ENCODE results near the gene SYT17.

SYT17 gene

DNA sequence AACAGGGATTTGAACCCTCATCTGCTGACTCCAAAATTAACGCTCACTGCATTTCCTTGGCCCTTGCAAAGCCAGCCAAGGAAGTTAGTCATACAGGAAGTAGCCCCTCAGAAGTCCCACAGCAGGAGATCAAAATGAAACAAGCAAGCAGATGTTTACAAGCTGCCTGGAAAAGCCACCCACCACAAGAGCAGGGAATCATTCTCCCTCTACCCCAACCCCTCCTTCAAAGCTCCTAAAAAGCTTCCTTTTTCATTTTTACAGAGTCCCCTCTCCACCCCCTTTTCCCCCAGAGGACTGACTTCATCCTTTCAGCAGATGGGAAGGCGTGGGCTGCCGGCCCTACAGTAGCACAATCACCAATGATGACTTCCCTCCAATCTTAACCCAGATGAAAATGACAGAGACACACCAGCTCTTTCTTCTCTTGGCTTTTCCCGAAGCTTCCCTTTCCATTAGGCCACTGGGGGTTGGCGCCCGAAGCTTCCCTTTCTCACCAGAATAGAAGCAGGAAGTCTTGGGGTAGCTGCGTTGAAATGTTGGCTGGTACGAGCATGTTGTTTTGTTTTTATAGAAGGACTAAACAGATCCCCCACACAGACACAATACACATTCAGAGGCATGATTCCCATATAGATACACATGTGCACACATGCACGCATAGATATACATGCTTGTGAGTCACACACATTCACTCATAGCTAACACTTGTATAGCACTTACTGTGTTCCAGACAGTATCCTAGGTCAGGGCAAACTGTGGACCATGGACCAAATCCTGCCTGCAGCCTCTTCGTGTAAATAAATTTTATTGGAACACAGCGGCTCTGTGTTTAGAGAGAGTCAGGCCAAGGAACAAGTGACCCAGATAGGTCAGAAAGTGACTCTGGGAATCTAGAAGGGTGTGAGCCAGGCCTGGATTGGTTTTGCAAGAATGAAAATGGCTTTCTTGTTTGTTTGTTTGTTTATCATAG, 36.9 kb upstream of the SYT17 start (continued):
- TF ChIP-seq, protein P1, sequence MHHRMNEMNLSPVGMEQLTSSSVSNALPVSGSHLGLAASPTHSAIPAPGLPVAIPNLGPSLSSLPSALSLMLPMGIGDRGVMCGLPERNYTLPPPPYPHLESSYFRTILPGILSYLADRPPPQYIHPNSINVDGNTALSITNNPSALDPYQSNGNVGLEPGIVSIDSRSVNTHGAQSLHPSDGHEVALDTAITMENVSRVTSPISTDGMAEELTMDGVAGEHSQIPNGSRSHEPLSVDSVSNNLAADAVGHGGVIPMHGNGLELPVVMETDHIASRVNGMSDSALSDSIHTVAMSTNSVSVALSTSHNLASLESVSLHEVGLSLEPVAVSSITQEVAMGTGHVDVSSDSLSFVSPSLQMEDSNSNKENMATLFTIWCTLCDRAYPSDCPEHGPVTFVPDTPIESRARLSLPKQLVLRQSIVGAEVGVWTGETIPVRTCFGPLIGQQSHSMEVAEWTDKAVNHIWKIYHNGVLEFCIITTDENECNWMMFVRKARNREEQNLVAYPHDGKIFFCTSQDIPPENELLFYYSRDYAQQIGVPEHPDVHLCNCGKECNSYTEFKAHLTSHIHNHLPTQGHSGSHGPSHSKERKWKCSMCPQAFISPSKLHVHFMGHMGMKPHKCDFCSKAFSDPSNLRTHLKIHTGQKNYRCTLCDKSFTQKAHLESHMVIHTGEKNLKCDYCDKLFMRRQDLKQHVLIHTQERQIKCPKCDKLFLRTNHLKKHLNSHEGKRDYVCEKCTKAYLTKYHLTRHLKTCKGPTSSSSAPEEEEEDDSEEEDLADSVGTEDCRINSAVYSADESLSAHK (tag by site-specific recombination; IDR thresholded peaks at IDR 0.05) = 0 out of 2 replicates have a peak, but pooled peaks have one; percentile 37
- TF ChIP-seq, protein P2, sequence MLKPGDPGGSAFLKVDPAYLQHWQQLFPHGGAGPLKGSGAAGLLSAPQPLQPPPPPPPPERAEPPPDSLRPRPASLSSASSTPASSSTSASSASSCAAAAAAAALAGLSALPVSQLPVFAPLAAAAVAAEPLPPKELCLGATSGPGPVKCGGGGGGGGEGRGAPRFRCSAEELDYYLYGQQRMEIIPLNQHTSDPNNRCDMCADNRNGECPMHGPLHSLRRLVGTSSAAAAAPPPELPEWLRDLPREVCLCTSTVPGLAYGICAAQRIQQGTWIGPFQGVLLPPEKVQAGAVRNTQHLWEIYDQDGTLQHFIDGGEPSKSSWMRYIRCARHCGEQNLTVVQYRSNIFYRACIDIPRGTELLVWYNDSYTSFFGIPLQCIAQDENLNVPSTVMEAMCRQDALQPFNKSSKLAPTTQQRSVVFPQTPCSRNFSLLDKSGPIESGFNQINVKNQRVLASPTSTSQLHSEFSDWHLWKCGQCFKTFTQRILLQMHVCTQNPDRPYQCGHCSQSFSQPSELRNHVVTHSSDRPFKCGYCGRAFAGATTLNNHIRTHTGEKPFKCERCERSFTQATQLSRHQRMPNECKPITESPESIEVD (tag by site-specific recombination; IDR thresholded peaks at IDR 0.05) = peak; percentile 88
- TF ChIP-seq SP7 (tag by site-specific recombination; IDR thresholded peaks at IDR 0.05) (peak; percentile 92), EGR2 (tag by site-specific recombination; IDR thresholded peaks at IDR 0.05; ENCODE audit: low read depth) (peak; percentile 85), ZNF558 (tag by site-specific recombination; IDR thresholded peaks at IDR 0.05) (no peak), SP2 (tag by site-specific recombination; IDR thresholded peaks at IDR 0.05) (peak; percentile 53)

DNA sequence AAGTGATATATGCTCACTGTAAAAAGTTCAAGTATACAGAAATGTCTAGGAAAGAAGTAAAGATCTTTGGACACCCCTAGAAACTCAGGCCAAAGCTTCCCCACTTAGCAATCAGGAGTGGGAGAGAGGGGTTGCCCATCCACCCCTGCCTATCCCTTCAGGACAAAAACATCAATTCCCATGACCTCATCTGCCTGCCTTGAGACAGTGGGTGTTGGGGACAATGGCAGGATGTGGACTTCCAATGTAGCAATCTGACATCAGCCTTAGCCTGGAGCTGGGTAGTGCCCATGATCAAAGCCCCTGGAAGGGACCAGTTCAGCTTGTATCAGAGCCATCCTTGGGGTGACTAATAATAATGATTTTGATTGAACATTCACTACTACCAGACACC, 36.2 kb upstream of the SYT17 start:
- no peaks in the 10 kb centered on the region for H3K36me3 ChIP-seq (ENCODE audit: control insufficient read depth in 2 of 2, insufficient read depth in 1 of 2, low read length in 2 of 2)
- ChIA-PET CTCF (interaction anchor here (0.5 to 1.8 kb wide), 4 partner anchors 9 to 148 kb away, joined by 3 to 7 read pairs (median 4); partner anchors contain the start of gene ITPRIPL2), POLR2A (interaction anchor here (1.5 to 3.7 kb wide), 2 partner anchors 9 to 18 kb away, joined by 8 to 16 read pairs; partner anchors contain the start of gene ITPRIPL2)
- H3K4me3 ChIP-seq (ENCODE audit: low read depth, low read length) = no peak overlapping the region
- H3K27ac ChIP-seq (ENCODE audit: extremely low read depth, low read depth, low read length) = peak overlapping the region; percentile 6; the same call in 1 of the 2 replicates
- H3K4me1 ChIP-seq (ENCODE audit: control insufficient read depth, insufficient read depth, low read length) = peaks cover 24% of the 10 kb centered on the region
- no peaks in the 10 kb centered on the region for H3K9me3 ChIP-seq (ENCODE audit: control insufficient read depth, insufficient read depth, low read depth, low read length)
- TF ChIP-seq ZBTB8A (tag by site-specific recombination; IDR thresholded peaks at IDR 0.05) = no peak
- TF ChIP-seq BCL11B (tag by site-specific recombination; IDR thresholded peaks at IDR 0.05; ENCODE audit: low read depth) = no peak
- TF ChIP-seq, protein P3, sequence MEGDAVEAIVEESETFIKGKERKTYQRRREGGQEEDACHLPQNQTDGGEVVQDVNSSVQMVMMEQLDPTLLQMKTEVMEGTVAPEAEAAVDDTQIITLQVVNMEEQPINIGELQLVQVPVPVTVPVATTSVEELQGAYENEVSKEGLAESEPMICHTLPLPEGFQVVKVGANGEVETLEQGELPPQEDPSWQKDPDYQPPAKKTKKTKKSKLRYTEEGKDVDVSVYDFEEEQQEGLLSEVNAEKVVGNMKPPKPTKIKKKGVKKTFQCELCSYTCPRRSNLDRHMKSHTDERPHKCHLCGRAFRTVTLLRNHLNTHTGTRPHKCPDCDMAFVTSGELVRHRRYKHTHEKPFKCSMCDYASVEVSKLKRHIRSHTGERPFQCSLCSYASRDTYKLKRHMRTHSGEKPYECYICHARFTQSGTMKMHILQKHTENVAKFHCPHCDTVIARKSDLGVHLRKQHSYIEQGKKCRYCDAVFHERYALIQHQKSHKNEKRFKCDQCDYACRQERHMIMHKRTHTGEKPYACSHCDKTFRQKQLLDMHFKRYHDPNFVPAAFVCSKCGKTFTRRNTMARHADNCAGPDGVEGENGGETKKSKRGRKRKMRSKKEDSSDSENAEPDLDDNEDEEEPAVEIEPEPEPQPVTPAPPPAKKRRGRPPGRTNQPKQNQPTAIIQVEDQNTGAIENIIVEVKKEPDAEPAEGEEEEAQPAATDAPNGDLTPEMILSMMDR (tag by site-specific recombination; IDR thresholded peaks at IDR 0.05) = no peak
- TF ChIP-seq, protein P4, sequence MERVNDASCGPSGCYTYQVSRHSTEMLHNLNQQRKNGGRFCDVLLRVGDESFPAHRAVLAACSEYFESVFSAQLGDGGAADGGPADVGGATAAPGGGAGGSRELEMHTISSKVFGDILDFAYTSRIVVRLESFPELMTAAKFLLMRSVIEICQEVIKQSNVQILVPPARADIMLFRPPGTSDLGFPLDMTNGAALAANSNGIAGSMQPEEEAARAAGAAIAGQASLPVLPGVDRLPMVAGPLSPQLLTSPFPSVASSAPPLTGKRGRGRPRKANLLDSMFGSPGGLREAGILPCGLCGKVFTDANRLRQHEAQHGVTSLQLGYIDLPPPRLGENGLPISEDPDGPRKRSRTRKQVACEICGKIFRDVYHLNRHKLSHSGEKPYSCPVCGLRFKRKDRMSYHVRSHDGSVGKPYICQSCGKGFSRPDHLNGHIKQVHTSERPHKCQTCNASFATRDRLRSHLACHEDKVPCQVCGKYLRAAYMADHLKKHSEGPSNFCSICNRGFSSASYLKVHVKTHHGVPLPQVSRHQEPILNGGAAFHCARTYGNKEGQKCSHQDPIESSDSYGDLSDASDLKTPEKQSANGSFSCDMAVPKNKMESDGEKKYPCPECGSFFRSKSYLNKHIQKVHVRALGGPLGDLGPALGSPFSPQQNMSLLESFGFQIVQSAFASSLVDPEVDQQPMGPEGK (tag by site-specific recombination; IDR thresholded peaks at IDR 0.05) = no peak
- TF ChIP-seq ZNF239 (tag by site-specific recombination; IDR thresholded peaks at IDR 0.05) = no peak
- peak; percentile 78 for TF ChIP-seq EGR2 (tag by site-specific recombination; IDR thresholded peaks at IDR 0.05; ENCODE audit: low read depth)
- no peak for TF ChIP-seq ZNF10 (tag by site-specific recombination; IDR thresholded peaks at IDR 0.05)
- no peak for TF ChIP-seq ZNF341 (tag by site-specific recombination; IDR thresholded peaks at IDR 0.05; ENCODE audit: low read depth)
- TF ChIP-seq ZFHX2 (tag by site-specific recombination; conservative IDR thresholded peaks at IDR 0.05) = peak; percentile 79
- 0 out of 2 replicates have a peak, but pooled peaks have one; percentile 19 for TF ChIP-seq ZXDB (tag by site-specific recombination; IDR thresholded peaks at IDR 0.05)
- TF ChIP-seq, protein P5, sequence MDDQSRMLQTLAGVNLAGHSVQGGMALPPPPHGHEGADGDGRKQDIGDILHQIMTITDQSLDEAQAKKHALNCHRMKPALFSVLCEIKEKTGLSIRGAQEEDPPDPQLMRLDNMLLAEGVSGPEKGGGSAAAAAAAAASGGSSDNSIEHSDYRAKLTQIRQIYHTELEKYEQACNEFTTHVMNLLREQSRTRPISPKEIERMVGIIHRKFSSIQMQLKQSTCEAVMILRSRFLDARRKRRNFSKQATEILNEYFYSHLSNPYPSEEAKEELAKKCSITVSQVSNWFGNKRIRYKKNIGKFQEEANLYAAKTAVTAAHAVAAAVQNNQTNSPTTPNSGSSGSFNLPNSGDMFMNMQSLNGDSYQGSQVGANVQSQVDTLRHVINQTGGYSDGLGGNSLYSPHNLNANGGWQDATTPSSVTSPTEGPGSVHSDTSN (CRISPR knock-in tag; IDR thresholded peaks at IDR 0.05) = no peak
- TF ChIP-seq, protein P6, sequence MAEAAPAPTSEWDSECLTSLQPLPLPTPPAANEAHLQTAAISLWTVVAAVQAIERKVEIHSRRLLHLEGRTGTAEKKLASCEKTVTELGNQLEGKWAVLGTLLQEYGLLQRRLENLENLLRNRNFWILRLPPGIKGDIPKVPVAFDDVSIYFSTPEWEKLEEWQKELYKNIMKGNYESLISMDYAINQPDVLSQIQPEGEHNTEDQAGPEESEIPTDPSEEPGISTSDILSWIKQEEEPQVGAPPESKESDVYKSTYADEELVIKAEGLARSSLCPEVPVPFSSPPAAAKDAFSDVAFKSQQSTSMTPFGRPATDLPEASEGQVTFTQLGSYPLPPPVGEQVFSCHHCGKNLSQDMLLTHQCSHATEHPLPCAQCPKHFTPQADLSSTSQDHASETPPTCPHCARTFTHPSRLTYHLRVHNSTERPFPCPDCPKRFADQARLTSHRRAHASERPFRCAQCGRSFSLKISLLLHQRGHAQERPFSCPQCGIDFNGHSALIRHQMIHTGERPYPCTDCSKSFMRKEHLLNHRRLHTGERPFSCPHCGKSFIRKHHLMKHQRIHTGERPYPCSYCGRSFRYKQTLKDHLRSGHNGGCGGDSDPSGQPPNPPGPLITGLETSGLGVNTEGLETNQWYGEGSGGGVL (tag by site-specific recombination; IDR thresholded peaks at IDR 0.05) = no peak
- no peak for TF ChIP-seq ZNF654 (tag by site-specific recombination; IDR thresholded peaks at IDR 0.05; ENCODE audit: low read depth)
- no peak for TF ChIP-seq ZNF514 (tag by site-specific recombination; IDR thresholded peaks at IDR 0.05)
- no peak for TF ChIP-seq ZNF433 (tag by site-specific recombination; IDR thresholded peaks at IDR 0.05; ENCODE audit: low read depth)
- no peak for TF ChIP-seq ZNF670 (tag by site-specific recombination; IDR thresholded peaks at IDR 0.05; ENCODE audit: low read depth)
- TF ChIP-seq ZNF24 (tag by site-specific recombination; IDR thresholded peaks at IDR 0.05) = no peak
- TF ChIP-seq KLF10 (tag by site-specific recombination; IDR thresholded peaks at IDR 0.05) = no peak
- TF ChIP-seq ZNF302 (tag by site-specific recombination; IDR thresholded peaks at IDR 0.05; ENCODE audit: low read depth) = no peak
